Fibroblast of lung (primary cell): ENCODE measurements around the gene NEGR1. TPM values are rescaled to one million over a fixed set of nuclear protein-coding genes. Genes with fewer than 3 reads are reported as not detected.

Experiments
- DNase-seq, 2 donors: peaks; one replicate each; pipeline versions ENCODE4 v3.0.0 to v3.0.0-alpha.2; 2010; ENCODE audit warnings: low read depth in 2 of 2
- H2AFZ ChIP-seq: 2 replicates; pipeline ENCODE4 v1.5.1; 2012; ENCODE audit warnings: low read length, control low read depth, inconsistent platforms
- H3K27ac ChIP-seq: 2 replicates; pipeline ENCODE4 v1.5.1; 2011; ENCODE audit warnings: low read length, control low read depth; ENCODE audit not compliant: insufficient read depth
- H3K27me3 ChIP-seq: 2 replicates; pipeline ENCODE4 v1.5.1; 2011; ENCODE audit warnings: mild to moderate bottlenecking, low read length; ENCODE audit not compliant: control insufficient read depth, insufficient read depth
- H3K36me3 ChIP-seq: 2 replicates; pipeline ENCODE4 v1.5.1; 2011; ENCODE audit warnings: low read length; ENCODE audit not compliant: control insufficient read depth, insufficient read depth
- H3K4me1 ChIP-seq: 2 replicates; pipeline ENCODE4 v1.5.1; 2011; ENCODE audit warnings: low read length; ENCODE audit not compliant: control insufficient read depth, insufficient read depth; ENCODE audit errors: extremely low read depth
- H3K4me2 ChIP-seq: 2 replicates; pipeline ENCODE4 v1.5.1; 2011; ENCODE audit warnings: low read length, control low read depth; ENCODE audit not compliant: insufficient read depth; ENCODE audit errors: extremely low read depth
- H3K4me3 ChIP-seq, 4 experiments: fragments of 200-600 bp in 1 of 4; sonication (generic) in 1 of 4; replicated peaks in 1 of 4; 2 replicates each; pipeline ENCODE4 v1.5.1; 2011 to 2016; ENCODE audit warnings: low read length in 4 of 4, low read depth in 3 of 4, mild to moderate bottlenecking in 3 of 4, control low read depth in 2 of 4, inconsistent platforms in 1 of 4, mixed read lengths in 1 of 4; ENCODE audit not compliant: insufficient read depth in 1 of 4; ENCODE audit errors: control extremely low read depth in 1 of 4
- H3K79me2 ChIP-seq: 2 replicates; pipeline ENCODE4 v1.5.1; 2012; ENCODE audit warnings: mild to moderate bottlenecking, low read length, inconsistent platforms; ENCODE audit not compliant: control insufficient read depth, insufficient read depth
- H3K9ac ChIP-seq: 2 replicates; pipeline ENCODE4 v1.5.1; 2011; ENCODE audit warnings: mild to moderate bottlenecking, low read length, control low read depth; ENCODE audit not compliant: insufficient read depth
- H3K9me3 ChIP-seq: 2 replicates; pipeline ENCODE4 v1.5.1; 2012; ENCODE audit warnings: low read depth, low read length; ENCODE audit not compliant: control insufficient read depth, insufficient read depth
- H4K20me1 ChIP-seq: 2 replicates; pipeline ENCODE4 v1.5.1; 2011; ENCODE audit warnings: low read length; ENCODE audit not compliant: control insufficient read depth, insufficient read depth; ENCODE audit errors: extremely low read depth
- CTCF ChIP-seq, 2 donors: IDR thresholded peaks in 1 of 2; conservative IDR thresholded peaks in 1 of 2; 1 replicate in 1 of 2; 2 replicates in 1 of 2; pipeline ENCODE4 v1.5.1; 2011 to 2012; ENCODE audit warnings: low read length in 2 of 2, control low read depth in 1 of 2, inconsistent platforms in 1 of 2, low read depth in 1 of 2, mild to moderate bottlenecking in 1 of 2
- EZH2 ChIP-seq: IDR thresholded peaks from 2 replicates; pipeline ENCODE4 v1.5.1; 2012; ENCODE audit warnings: low read length, control low read depth, mild to moderate bottlenecking; ENCODE audit errors: missing control alignments
- polyA plus RNA-seq, 2 donors: library from polyadenylated mRNA; depleted of rRNA in 1 of 2; stranded (reverse) in 1 of 2; unstranded in 1 of 2; fragments of >200 nt; gene quantifications; 2 replicates each; pipeline ENCODE4 v1.2.1, GENCODE V29; 2011 to 2012; ENCODE audit warnings: missing spikeins in 1 of 2
- total RNA-seq: library from RNA; depleted of rRNA; stranded (reverse); fragments of >200 nt; gene quantifications from 2 replicates; pipeline ENCODE4 v1.2.1, GENCODE V29; 2014

NEGR1 gene
- total and polyA plus RNA-seq, 2 donors (not counting 1 experiment from before 2014, with no cell fraction given), result 3.1 to 9.4 TPM

GRCh38 chr1:71422221-71422620 lies 860.1 kb downstream of the NEGR1 start:
- H3K36me3 ChIP-seq, result no peaks in the 10 kb centered on the region
- H3K4me2 ChIP-seq, result no peak overlapping the region
- no peaks in the 10 kb centered on the region for H4K20me1 ChIP-seq
- TF ChIP-seq CTCF (conservative IDR thresholded peaks at IDR 0.05 in 1 of 2, IDR thresholded peaks at IDR 0.05 in 1 of 2; ENCODE audit: low read depth in 1 of 2, low read length in 2 of 2) (no peak), EZH2 (no peak)
- H2AFZ ChIP-seq, result no peak overlapping the region
- no peak overlapping the region for H3K27ac ChIP-seq
- no peaks in the 10 kb centered on the region for H3K27me3 ChIP-seq
- no peak overlapping the region for H3K4me3 ChIP-seq
- no peak overlapping the region for H3K9ac ChIP-seq
- H3K9me3 ChIP-seq, result no peaks in the 10 kb centered on the region
- no peak for DNase-seq
- no peaks in the 10 kb centered on the region for H3K79me2 ChIP-seq
- no peaks in the 10 kb centered on the region for H3K4me1 ChIP-seq

GRCh38 chr1:71417421-71417820 lies 864.9 kb downstream of the NEGR1 start:
- TF ChIP-seq CTCF (conservative IDR thresholded peaks at IDR 0.05 in 1 of 2, IDR thresholded peaks at IDR 0.05 in 1 of 2; ENCODE audit: low read depth in 1 of 2, low read length in 2 of 2), result no peak
- H2AFZ ChIP-seq, result no peak overlapping the region
- no peaks in the 10 kb centered on the region for H3K36me3 ChIP-seq
- H3K9me3 ChIP-seq, result no peaks in the 10 kb centered on the region
- H3K9ac ChIP-seq, result no peak overlapping the region
- no peak overlapping the region for H3K4me2 ChIP-seq
- H3K4me3 ChIP-seq, result no peak overlapping the region
- no peak for DNase-seq
- no peaks in the 10 kb centered on the region for H4K20me1 ChIP-seq
- no peaks in the 10 kb centered on the region for H3K79me2 ChIP-seq
- no peaks in the 10 kb centered on the region for H3K4me1 ChIP-seq
- H3K27ac ChIP-seq, result no peak overlapping the region
- no peaks in the 10 kb centered on the region for H3K27me3 ChIP-seq

GRCh38 chr1:71414179-71414578 lies 868.2 kb downstream of the NEGR1 start:
- Histone ChIP-seq H3K27me3 (no peaks in the 10 kb centered on the region), H2AFZ (no peak overlapping the region), H3K4me3 (no peak overlapping the region), H4K20me1 (no peaks in the 10 kb centered on the region), H3K9ac (no peak overlapping the region), H3K79me2 (no peaks in the 10 kb centered on the region), H3K4me2 (no peak overlapping the region), H3K27ac (no peak overlapping the region), H3K4me1 (no peaks in the 10 kb centered on the region), H3K9me3 (no peaks in the 10 kb centered on the region), H3K36me3 (no peaks in the 10 kb centered on the region)
- DNase-seq, result peak in 1 of 2 donors; percentile 31
- TF ChIP-seq EZH2, result no peak
- no peak for TF ChIP-seq CTCF (conservative IDR thresholded peaks at IDR 0.05 in 1 of 2, IDR thresholded peaks at IDR 0.05 in 1 of 2; ENCODE audit: low read depth in 1 of 2, low read length in 2 of 2)
